K562 (cell line): ENCODE measurements around the gene PRMT7. TPM values are rescaled to one million over a fixed set of nuclear protein-coding genes. Genes with fewer than 3 reads are reported as not detected.

Source experiments
- CBX8 ChIP-seq: fragments of 200-600 bp; sonication (generic); IDR thresholded peaks from 2 replicates; pipeline ENCODE4 v1.6.1; 2012; ENCODE audit warnings: borderline replicate concordance, mixed run types, low read depth, mild to moderate bottlenecking, moderate library complexity, mixed read lengths, low read length, control low read depth, inconsistent platforms; ENCODE audit not compliant: poor library complexity, severe bottlenecking; ENCODE audit errors: extremely low read depth
- DMBX1 ChIP-seq: fragments of 250-450 bp; sonication (Bioruptor Pico); IDR thresholded peaks from 2 replicates; pipeline ENCODE4 v1.8.0; 2022; ENCODE audit warnings: inconsistent platforms, mild to moderate bottlenecking, moderate library complexity, borderline replicate concordance
- ESRRA ChIP-seq: fragments of 450-650 bp; IDR thresholded peaks from 2 replicates; pipeline ENCODE4 v1.6.1; 2014; ENCODE audit warnings: low read depth, mild to moderate bottlenecking, moderate library complexity, borderline replicate concordance
- REST ChIP-seq, 2 experiments: fragments of 450-650 bp; formaldehyde crosslinking in 1 of 2; IDR thresholded peaks; 2 replicates each; pipeline versions ENCODE4 v1.4.0 to v1.6.1; 2014 to 2020; ENCODE audit warnings: mild to moderate bottlenecking in 2 of 2, borderline replicate concordance in 1 of 2, low read depth in 1 of 2
- TBP ChIP-seq: optimal IDR thresholded peaks from 2 replicates; pipeline ENCODE3; 2011; ENCODE audit warnings: low read depth, low read length, improper control_type of control experiment
- ZBTB17 ChIP-seq: fragments of 450-650 bp; formaldehyde crosslinking; IDR thresholded peaks from 2 replicates; pipeline ENCODE4 v1.4.0; 2020; ENCODE audit warnings: mild to moderate bottlenecking
- ZNF184 ChIP-seq: sonication (generic); formaldehyde crosslinking; IDR thresholded peaks from 2 replicates; pipeline ENCODE4 v1.5.0; 2020; ENCODE audit warnings: missing genetic modification reagents
- ZNF780A ChIP-seq: fragments of 250-450 bp; sonication (Bioruptor Pico); IDR thresholded peaks from 2 replicates; pipeline ENCODE4 v1.5.0; 2021; ENCODE audit warnings: mild to moderate bottlenecking
- polyA plus RNA-seq, 8 experiments: library from polyadenylated mRNA; depleted of rRNA in 4 of 8; stranded (reverse) in 5 of 8; unstranded in 3 of 8; fragments of >200 nt; fragmentation: Nextera tagmentation in 2 of 8; fragmentation: Illumina TruSeq in 1 of 8; extraction: Ambion mirVana in 2 of 8; extraction: Trizol in 1 of 8; gene quantifications; 2 replicates each; pipeline versions ENCODE4 v1.2.1 to v1.2.3, GENCODE V29; 2011 to 2014; ENCODE audit warnings: inconsistent platforms in 1 of 8, missing spikeins in 1 of 8
- total RNA-seq, 7 experiments: library from RNA; depleted of rRNA in 6 of 7; stranded (reverse); fragments of >200 nt in 6 of 7; fragmentation: Illumina TruSeq in 2 of 7; extraction: Trizol in 2 of 7; gene quantifications; 2 replicates each; pipeline versions ENCODE4 v1.2.1 to v1.2.3, GENCODE V29; 2011 to 2021; ENCODE audit warnings: low replicate concordance in 1 of 7
- TF ChIP-seq, protein P1 (sequence below): IDR thresholded peaks from 2 replicates; pipeline ENCODE4 v1.6.1; 2012; ENCODE audit warnings: low read depth, low read length, improper control_type of control experiment, borderline replicate concordance
- TF ChIP-seq, protein P2 (sequence below): fragments of 450-650 bp; IDR thresholded peaks from 2 replicates; pipeline ENCODE4 v1.6.1; 2016; ENCODE audit warnings: borderline replicate concordance

The PRMT7 gene
- total and polyA plus RNA-seq, 9 of the 15 experiments (the other 6 are each of a cell fraction or from before 2014, with no cell fraction given): 6.4 to 88.8 (median 73.1) TPM

DNA sequence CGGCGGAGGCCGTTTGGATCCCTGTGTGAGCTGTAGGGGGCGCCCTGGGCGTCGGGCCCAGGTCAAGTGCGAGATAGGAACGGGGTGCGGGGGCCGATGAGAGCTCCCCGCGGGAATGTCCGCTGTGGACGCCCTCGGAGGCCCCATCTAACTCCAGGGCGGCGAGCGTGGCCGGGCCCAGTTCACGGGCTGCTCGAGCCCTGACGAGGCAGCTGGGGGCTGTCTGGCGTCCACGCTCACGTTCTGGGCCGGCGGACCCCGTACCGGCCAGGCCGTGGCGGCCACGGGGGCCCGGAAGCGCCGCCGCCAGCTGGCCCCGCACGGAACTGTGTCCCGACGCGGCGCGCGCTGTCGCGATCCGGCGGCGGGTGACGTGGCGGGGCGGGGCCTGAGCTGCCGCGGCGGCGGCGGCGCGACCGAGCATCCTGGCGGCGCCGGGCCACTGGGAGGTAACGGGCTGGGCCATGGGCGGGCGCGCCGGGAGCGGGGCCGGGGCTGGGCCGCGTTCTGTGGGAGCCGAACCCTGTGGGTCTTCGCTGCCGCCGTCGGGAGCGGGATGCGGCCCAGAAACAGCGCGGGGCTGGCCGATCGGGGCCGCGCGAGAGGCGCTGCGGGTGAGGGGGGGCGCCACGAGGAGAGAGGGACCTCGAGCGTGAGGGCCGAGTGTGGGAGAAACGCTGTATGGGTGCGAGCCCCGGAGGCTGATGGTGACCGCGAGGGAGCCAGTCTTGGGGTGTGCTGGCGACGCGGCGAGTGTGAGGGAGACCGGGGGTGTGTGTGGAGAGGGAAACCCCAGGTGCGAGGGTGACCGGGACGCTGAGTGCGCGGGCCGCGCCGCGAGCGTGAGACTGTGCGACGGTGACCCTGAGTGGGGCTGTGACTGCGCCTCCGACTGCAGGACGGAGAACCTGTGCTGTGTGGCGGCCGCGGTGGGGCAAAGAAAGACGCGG lies 46.4 kb upstream of the PRMT7 start, which contains the start of gene SLC7A6 (continued):
- no peak for TF ChIP-seq TBP
- TF ChIP-seq ZNF780A (CRISPR knock-in tag): no peak
- TF ChIP-seq, protein P1, sequence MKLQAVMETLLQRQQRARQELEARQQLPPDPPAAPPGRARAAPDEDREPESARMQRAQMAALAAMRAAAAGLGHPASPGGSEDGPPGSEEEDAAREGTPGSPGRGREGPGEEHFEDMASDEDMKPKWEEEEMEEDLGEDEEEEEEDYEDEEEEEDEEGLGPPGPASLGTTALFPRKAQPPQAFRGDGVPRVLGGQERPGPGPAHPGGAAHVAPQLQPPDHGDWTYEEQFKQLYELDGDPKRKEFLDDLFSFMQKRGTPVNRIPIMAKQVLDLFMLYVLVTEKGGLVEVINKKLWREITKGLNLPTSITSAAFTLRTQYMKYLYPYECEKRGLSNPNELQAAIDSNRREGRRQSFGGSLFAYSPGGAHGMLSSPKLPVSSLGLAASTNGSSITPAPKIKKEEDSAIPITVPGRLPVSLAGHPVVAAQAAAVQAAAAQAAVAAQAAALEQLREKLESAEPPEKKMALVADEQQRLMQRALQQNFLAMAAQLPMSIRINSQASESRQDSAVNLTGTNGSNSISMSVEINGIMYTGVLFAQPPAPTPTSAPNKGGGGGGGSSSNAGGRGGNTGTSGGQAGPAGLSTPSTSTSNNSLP: no peak
- 0 out of 2 replicates have a peak, but pooled peaks have one; percentile 63 for TF ChIP-seq ZBTB17 (CRISPR knock-in tag)
- peak; percentile 16; the same call in 1 of the 2 replicates for TF ChIP-seq REST (IDR thresholded peaks at IDR 0.05; ENCODE audit: borderline replicate concordance)
- TF ChIP-seq REST (CRISPR knock-in tag; IDR thresholded peaks at IDR 0.05; ENCODE audit: low read depth): peak; percentile 64; the same call in 1 of the 2 replicates
- no peak for TF ChIP-seq DMBX1 (CRISPR knock-in tag)
- TF ChIP-seq ESRRA: peak; percentile 59
- TF ChIP-seq CBX8: no peak
- TF ChIP-seq, protein P2, sequence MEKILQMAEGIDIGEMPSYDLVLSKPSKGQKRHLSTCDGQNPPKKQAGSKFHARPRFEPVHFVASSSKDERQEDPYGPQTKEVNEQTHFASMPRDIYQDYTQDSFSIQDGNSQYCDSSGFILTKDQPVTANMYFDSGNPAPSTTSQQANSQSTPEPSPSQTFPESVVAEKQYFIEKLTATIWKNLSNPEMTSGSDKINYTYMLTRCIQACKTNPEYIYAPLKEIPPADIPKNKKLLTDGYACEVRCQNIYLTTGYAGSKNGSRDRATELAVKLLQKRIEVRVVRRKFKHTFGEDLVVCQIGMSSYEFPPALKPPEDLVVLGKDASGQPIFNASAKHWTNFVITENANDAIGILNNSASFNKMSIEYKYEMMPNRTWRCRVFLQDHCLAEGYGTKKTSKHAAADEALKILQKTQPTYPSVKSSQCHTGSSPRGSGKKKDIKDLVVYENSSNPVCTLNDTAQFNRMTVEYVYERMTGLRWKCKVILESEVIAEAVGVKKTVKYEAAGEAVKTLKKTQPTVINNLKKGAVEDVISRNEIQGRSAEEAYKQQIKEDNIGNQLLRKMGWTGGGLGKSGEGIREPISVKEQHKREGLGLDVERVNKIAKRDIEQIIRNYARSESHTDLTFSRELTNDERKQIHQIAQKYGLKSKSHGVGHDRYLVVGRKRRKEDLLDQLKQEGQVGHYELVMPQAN: peak; percentile 85
- TF ChIP-seq ZNF184 (CRISPR knock-in tag): no peak
